Activated T-helper 1 cell treated with anti-CD3 and anti-CD28 coated beads, Interleukin-12 subunit alpha, Interleukin-12 subunit beta, Interleukin-2, Interleukin-4 antibody, amounts not matched to agents 30 ng/mL and 10 ng/mL and 1 ng/mL, durations not matched to agents 14 hours and 24 hours and 36 hours (primary cell): ENCODE results near the gene PFKFB4. TPM values are rescaled to one million over a fixed set of nuclear protein-coding genes. Genes with fewer than 3 reads are reported as not detected.

Experiments used
- DNase-seq: peaks from one replicate; pipeline ENCODE4 v3.0.0; 2021; ENCODE audit warnings: low spot score
- H3K27ac Mint-ChIP-seq: one replicate; pipeline ENCODE4 v1.8.0; 2021; ENCODE audit warnings: mild to moderate bottlenecking, mixed read lengths
- H3K27me3 Mint-ChIP-seq: one replicate; pipeline ENCODE4 v1.8.0; 2022; ENCODE audit warnings: mild to moderate bottlenecking, moderate library complexity, mixed read lengths; ENCODE audit not compliant: insufficient read depth
- H3K36me3 Mint-ChIP-seq: one replicate; pipeline ENCODE4 v1.8.0; 2021; ENCODE audit warnings: low read depth, mixed read lengths
- H3K4me1 Mint-ChIP-seq: one replicate; pipeline ENCODE4 v1.8.0; 2021; ENCODE audit warnings: low read depth, mixed read lengths
- H3K4me3 Mint-ChIP-seq: one replicate; pipeline ENCODE4 v1.8.0; 2021; ENCODE audit warnings: mild to moderate bottlenecking, moderate library complexity, mixed read lengths
- H3K9me3 Mint-ChIP-seq: one replicate; pipeline ENCODE4 v1.8.0; 2021; ENCODE audit warnings: mixed read lengths
- intact Hi-C: fragments of 100-400 bp; cut with micrococcal nuclease; formaldehyde crosslinking; loops from one replicate; pipeline ENCODE4 v1.15.1; 2024
- total RNA-seq: library from RNA; stranded (reverse); gene quantifications from 2 replicates; pipeline ENCODE4 v1.2.3, GENCODE V29; 2022

PFKFB4 gene
- total RNA-seq, 1 donor from 2014 or later = 15.5 TPM

DNA sequence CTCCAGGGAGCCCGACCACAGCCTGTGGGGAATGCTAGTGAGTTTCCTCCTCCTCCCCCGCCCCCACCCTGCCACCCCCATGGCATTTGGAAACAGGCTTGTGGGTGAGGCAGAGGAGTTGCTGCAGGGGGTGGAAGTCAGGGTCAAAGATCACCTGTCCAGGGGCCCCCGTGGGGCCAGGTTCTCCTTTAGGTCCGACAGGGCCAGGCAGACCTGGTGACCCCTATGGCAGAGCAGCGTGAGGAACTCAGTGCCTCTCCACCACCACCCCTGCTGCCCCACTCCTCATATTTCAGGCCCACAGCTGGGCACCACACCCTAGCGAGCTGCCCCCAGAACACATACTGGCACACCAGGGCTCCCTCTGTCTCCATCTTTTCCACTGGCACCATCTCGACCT lies 15.9 kb upstream of the PFKFB4 start:
- intact Hi-C loops = no loop called here
- Mint-ChIP-seq H3K36me3 (no peaks in the 10 kb centered on the region), H3K4me1 (no peaks in the 10 kb centered on the region), H3K9me3 (no peaks in the 10 kb centered on the region), H3K27ac (no peak overlapping the region), H3K4me3 (no peak overlapping the region), H3K27me3 (no peaks in the 10 kb centered on the region)
- no peak for DNase-seq

GRCh38 chr3:48571938-48572337 lies 15.3 kb upstream of the PFKFB4 start:
- intact Hi-C loops = no loop called here
- H3K27me3 Mint-ChIP-seq = no peaks in the 10 kb centered on the region
- no peak for DNase-seq
- no peak overlapping the region for H3K4me3 Mint-ChIP-seq
- no peaks in the 10 kb centered on the region for H3K9me3 Mint-ChIP-seq
- H3K27ac Mint-ChIP-seq = no peak overlapping the region
- no peaks in the 10 kb centered on the region for H3K4me1 Mint-ChIP-seq
- no peaks in the 10 kb centered on the region for H3K36me3 Mint-ChIP-seq

DNA sequence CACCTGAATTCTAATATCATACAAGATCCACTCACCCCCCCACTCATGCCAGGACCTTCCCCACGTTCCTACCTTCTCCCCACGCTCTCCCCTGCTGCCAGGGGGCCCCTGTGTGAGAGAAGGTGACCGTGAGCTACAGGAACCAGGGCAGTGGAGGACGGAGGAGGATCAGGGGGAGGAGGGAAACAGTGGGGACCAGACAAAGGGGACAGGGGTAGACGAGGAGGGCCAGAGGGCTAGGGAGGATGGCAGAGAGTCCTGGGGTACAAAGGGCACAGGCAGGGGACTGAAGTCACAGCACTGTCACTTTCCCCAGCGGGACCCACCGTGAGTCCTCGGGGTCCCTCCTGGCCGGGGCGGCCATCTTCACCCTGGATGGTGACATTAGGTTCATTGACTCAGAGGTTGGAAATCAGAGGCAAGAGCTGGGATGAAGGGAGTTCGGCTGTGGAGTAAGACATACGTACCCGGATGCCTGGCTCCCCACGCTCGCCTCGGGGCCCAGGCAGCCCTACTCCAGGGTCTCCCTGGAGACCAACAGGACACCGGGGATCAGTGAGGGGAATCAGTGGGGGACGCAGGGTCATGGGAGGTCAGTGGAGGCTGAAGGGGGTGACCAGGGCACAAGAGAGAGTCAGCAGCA lies 13.3 kb upstream of the PFKFB4 start:
- no peaks in the 10 kb centered on the region for H3K9me3 Mint-ChIP-seq
- H3K27me3 Mint-ChIP-seq = no peaks in the 10 kb centered on the region
- DNase-seq = no peak
- no peak overlapping the region for H3K27ac Mint-ChIP-seq
- H3K4me3 Mint-ChIP-seq = no peak overlapping the region
- H3K4me1 Mint-ChIP-seq = no peaks in the 10 kb centered on the region
- intact Hi-C loops = no loop called here
- H3K36me3 Mint-ChIP-seq = no peaks in the 10 kb centered on the region

DNA sequence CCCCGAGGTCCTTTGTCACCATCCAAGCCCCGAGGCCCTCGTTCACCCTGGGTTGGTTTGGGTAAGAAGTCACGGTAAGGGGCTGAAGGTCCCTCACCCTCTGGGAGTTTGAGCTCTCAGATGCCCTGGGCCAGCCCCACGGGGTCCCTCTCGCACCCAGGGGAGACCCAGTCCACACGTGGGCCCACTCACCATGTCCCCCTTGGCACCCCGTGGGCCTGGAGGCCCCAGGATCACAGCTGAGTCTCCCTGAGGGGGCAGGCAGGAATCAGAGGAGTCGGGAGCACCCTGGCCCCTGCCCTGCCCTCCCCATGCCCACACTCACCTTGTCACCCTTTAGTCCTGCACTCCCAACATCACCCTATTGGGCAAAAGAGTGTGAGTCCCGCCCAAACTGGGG lies 12.8 kb upstream of the PFKFB4 start:
- H3K27ac Mint-ChIP-seq = no peak overlapping the region
- no peak overlapping the region for H3K4me3 Mint-ChIP-seq
- H3K4me1 Mint-ChIP-seq = no peaks in the 10 kb centered on the region
- DNase-seq = no peak
- H3K27me3 Mint-ChIP-seq = no peaks in the 10 kb centered on the region
- intact Hi-C loops = no loop called here
- no peaks in the 10 kb centered on the region for H3K9me3 Mint-ChIP-seq
- no peaks in the 10 kb centered on the region for H3K36me3 Mint-ChIP-seq

DNA sequence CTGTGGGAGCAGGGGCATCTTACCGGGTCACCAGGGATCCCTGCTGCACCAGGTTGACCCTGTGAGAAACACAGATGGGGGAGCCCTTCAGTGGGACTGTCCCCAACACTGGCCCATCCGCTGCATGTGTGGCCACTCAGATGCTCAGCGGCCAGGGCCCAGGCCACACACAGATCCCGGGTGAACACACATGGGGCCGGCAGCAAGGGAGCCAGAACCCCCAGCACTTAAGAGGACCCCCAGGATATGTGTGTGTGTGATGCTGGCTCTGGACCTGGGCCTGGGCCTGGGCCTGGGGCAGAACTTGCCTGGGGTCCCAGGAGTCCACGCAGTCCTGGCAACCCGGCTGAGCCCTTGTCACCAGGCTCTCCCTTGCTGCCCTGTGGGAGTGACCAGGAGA lies 11.9 kb upstream of the PFKFB4 start:
- H3K27me3 Mint-ChIP-seq = no peaks in the 10 kb centered on the region
- H3K4me1 Mint-ChIP-seq = no peaks in the 10 kb centered on the region
- intact Hi-C loops = no loop called here
- no peak for DNase-seq
- H3K36me3 Mint-ChIP-seq = no peaks in the 10 kb centered on the region
- no peak overlapping the region for H3K4me3 Mint-ChIP-seq
- no peaks in the 10 kb centered on the region for H3K9me3 Mint-ChIP-seq
- H3K27ac Mint-ChIP-seq = no peak overlapping the region

GRCh38 chr3:48567500-48567899 lies 10.9 kb upstream of the PFKFB4 start:
- H3K36me3 Mint-ChIP-seq = no peaks in the 10 kb centered on the region
- no peak for DNase-seq
- H3K27me3 Mint-ChIP-seq = no peaks in the 10 kb centered on the region
- no peaks in the 10 kb centered on the region for H3K9me3 Mint-ChIP-seq
- H3K27ac Mint-ChIP-seq = no peak overlapping the region
- intact Hi-C loops = no loop called here
- no peak overlapping the region for H3K4me3 Mint-ChIP-seq
- no peaks in the 10 kb centered on the region for H3K4me1 Mint-ChIP-seq

DNA sequence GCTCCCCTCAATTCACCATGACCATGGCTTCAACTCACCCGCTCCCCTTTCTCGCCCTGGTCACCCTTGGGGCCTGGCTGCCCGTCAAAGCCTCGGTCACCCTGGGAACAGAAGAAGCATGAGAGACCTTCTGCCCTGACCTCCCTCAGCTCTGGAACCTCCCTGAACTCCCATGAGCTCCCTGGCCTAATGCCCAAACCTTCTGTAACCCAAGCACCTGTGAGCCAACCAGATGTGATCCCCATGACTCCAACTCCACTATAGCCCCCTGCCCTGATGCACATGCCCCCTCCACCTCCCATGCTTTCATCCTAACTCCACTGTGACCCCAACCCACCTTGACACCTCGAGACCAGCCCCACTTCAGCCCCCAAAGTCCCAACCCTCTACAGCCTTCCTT lies 10.5 kb upstream of the PFKFB4 start:
- no peak for DNase-seq
- intact Hi-C loops = no loop called here
- Mint-ChIP-seq H3K27ac (peak overlapping the region; percentile 53), H3K4me1 (no peaks in the 10 kb centered on the region), H3K27me3 (no peaks in the 10 kb centered on the region), H3K4me3 (no peak overlapping the region), H3K36me3 (no peaks in the 10 kb centered on the region), H3K9me3 (no peaks in the 10 kb centered on the region)

GRCh38 chr3:48566401-48566760 lies 9.8 kb upstream of the PFKFB4 start:
- intact Hi-C loops = no loop called here
- Mint-ChIP-seq H3K36me3 (no peaks in the 10 kb centered on the region), H3K27ac (no peak overlapping the region), H3K4me1 (no peaks in the 10 kb centered on the region), H3K27me3 (no peaks in the 10 kb centered on the region), H3K4me3 (no peak overlapping the region), H3K9me3 (no peaks in the 10 kb centered on the region)
- no peak for DNase-seq

DNA sequence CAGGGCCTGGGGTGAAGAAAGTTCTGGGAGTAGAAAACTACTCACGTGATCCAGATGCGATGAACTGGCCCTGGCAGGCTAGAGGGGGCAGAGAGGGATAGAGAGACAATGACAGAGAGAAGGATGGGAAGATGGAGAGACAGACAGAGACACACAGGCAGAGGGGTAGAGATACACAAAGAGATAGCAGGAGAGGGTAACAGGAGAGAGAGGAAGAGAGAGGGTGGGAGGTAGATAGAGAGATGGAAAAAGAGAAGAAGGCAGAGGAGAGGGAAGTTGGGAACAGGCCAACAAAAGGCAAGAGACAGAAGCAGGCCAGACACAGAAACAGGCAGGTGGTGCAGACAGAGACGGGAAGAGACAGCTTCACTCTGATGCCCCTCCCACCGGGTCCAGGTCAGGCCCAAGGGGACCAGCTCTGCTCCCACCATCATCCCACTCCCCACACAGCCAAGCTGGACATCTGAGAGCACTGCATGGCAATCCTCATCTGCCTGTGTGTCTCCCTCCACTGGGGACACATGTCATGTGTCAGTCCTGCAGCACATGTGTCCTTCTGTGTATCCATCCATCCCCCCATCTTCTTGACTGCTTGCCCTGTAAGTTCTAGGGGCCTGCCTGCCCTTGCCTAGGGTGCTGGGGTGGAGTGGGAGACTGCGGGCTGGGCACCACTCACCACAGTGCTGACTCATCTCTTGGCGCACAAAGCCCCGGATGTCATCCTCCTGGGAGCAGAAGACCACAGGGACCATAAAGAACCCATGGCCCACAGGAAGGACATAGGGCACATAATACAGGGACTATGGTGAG lies 9.2 kb upstream of the PFKFB4 start:
- Mint-ChIP-seq H3K4me1 (no peaks in the 10 kb centered on the region), H3K27ac (no peak overlapping the region), H3K9me3 (no peaks in the 10 kb centered on the region), H3K27me3 (no peaks in the 10 kb centered on the region), H3K36me3 (no peaks in the 10 kb centered on the region), H3K4me3 (no peak overlapping the region)
- intact Hi-C loops = no loop called here
- no peak for DNase-seq

DNA sequence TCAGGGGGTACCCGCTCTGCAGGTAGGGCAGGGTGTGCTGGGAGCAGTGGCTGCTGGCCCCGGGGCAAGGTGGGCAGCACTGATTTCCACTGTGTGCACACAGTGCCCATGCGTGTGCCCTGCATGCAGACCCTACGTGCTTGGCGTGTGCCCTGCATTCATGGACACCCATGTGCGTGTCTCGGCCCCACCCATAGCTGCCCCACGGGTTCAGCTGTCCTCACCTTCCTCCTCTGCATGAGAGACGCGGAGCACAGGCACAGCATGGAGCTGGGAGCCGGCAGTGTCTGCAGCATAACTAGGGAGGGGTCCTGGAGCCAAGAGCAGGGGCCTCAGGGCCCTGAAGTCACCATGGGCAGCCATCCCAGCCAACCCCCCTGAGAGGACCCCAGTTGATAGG lies 8.6 kb upstream of the PFKFB4 start:
- H3K36me3 Mint-ChIP-seq = no peaks in the 10 kb centered on the region
- H3K9me3 Mint-ChIP-seq = no peaks in the 10 kb centered on the region
- no peak overlapping the region for H3K4me3 Mint-ChIP-seq
- H3K27me3 Mint-ChIP-seq = no peaks in the 10 kb centered on the region
- no peak overlapping the region for H3K27ac Mint-ChIP-seq
- H3K4me1 Mint-ChIP-seq = no peaks in the 10 kb centered on the region
- intact Hi-C loops = no loop called here
- DNase-seq = no peak

DNA sequence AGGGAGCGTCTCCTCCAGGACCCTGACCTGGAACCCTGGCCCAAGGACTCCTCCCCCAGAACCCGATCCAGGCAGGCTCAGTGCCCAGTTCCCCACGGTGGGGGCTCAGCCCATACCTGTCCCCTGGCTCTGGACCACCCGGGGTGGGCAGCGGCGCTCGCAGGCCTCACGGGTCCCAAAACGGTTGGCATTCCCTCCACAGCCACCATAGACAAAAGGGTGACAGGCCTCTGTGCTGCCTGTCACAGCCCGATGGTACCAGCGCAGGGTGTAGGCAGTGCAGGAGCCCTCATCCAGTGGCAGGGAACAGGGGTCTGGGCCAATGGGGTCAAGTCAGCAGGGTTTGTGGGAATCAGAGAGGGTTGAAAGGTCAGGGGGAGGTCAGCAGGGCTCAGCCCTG lies 8.1 kb upstream of the PFKFB4 start:
- no peaks in the 10 kb centered on the region for H3K4me1 Mint-ChIP-seq
- H3K36me3 Mint-ChIP-seq = no peaks in the 10 kb centered on the region
- DNase-seq = no peak
- H3K9me3 Mint-ChIP-seq = no peaks in the 10 kb centered on the region
- intact Hi-C loops = no loop called here
- no peak overlapping the region for H3K27ac Mint-ChIP-seq
- no peak overlapping the region for H3K4me3 Mint-ChIP-seq
- no peaks in the 10 kb centered on the region for H3K27me3 Mint-ChIP-seq

DNA sequence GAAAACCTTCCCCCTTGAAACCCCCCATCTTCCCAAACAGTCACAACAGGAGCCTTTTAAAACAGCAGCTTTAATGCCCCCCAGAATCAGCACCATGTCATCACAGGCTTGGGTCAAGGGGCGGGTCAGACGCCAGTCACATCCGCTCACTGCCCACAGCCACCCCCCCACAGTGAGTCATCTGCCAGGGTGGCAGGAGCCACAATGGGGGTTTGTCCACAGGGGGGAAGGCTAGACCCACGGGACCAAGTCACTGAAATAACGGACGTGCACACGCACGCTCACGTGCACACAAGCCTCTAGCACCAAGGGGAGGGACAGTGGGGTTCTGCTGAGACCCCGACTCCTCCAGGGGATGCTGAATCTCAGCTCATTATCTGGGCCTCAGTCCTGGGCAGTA lies 7.4 kb upstream of the PFKFB4 start:
- Mint-ChIP-seq H3K4me3 (no peak overlapping the region), H3K27ac (no peak overlapping the region), H3K36me3 (no peaks in the 10 kb centered on the region), H3K4me1 (no peaks in the 10 kb centered on the region), H3K27me3 (no peaks in the 10 kb centered on the region), H3K9me3 (no peaks in the 10 kb centered on the region)
- no peak for DNase-seq
- intact Hi-C loops = no loop called here

- Mint-ChIP-seq H3K27ac (no peak within 1 kb of the TSS), H3K9me3 (no peaks in the 10 kb centered on the region), H3K36me3 (no peaks in the 10 kb centered on the region), H3K4me1 (peaks cover 5% of the 10 kb centered on the region), H3K4me3 (no peak within 1 kb of the TSS), H3K27me3 (no peaks in the 10 kb centered on the region)
- intact Hi-C loops = no loop called here
- no peak for DNase-seq
Measured at GRCh38 chr3:48563382-48563918, 6.8 kb upstream of the PFKFB4 start, which contains the start of gene UCN2. Gene UCN2 (minus strand): TSS chr3:48563781. CDS start chr3:48563124, 657 bp downstream.
